Measurements from ENCODE around the gene RHOJ. TPM values are rescaled to one million over a fixed set of nuclear protein-coding genes. Genes with fewer than 3 reads are reported as not detected.

The RHOJ gene
- total and polyA plus RNA-seq, 2 of the 8 experiments (the other 6 are each of a cell fraction or from before 2014, with no cell fraction given), result 0.11 TPM; not detected in 1

GRCh38 chr14:63191211-63191610, 13.0 kb upstream of the RHOJ start:
- Histone ChIP-seq H3K27me3 (replicated peaks in 1 of 4; ENCODE audit: control insufficient read depth in 3 of 4, extremely low read depth in 1 of 4, insufficient read depth in 3 of 4, low read length in 3 of 4) (no peaks in the 10 kb centered on the region), H2AK5ac (ENCODE audit: low read depth, low read length) (no peak overlapping the region), H3K4me3 (ENCODE audit: extremely low read depth in 1 of 4, insufficient read depth in 2 of 4, low read depth in 3 of 4, low read length in 4 of 4) (no peak overlapping the region), H3K9ac (replicated peaks in 1 of 4; ENCODE audit: extremely low read depth in 1 of 4, low read depth in 3 of 4, low read length in 3 of 4) (no peak overlapping the region), H2BK15ac (ENCODE audit: low read length) (no peak overlapping the region), H3K23ac (ENCODE audit: insufficient read length) (no peak overlapping the region), H3K4me1 (replicated peaks in 1 of 4; ENCODE audit: control insufficient read depth in 3 of 4, insufficient read depth in 4 of 4, low read length in 3 of 4) (no peaks in the 10 kb centered on the region), H2AFZ (ENCODE audit: low read length) (no peak overlapping the region), H3K36me3 (ENCODE audit: control insufficient read depth in 2 of 4, insufficient read depth in 4 of 4, low read length in 3 of 4) (no peaks in the 10 kb centered on the region), H3K4ac (replicated peaks; ENCODE audit: insufficient read length, low read depth, low read length) (no peak overlapping the region), H4K5ac (ENCODE audit: insufficient read length, low read depth, low read length) (no peak overlapping the region), H3K23me2 (ENCODE audit: low read depth, low read length) (no peaks in the 10 kb centered on the region), H4K8ac (ENCODE audit: extremely low read depth, insufficient read depth, low read length) (no peak overlapping the region), H3K18ac (ENCODE audit: extremely low read depth, low read length) (no peak overlapping the region), H2BK20ac (ENCODE audit: low read length) (no peak overlapping the region), H4K91ac (replicated peaks; ENCODE audit: insufficient read length, low read length) (no peak overlapping the region), H3K14ac (ENCODE audit: insufficient read length) (no peak overlapping the region), H4K20me1 (replicated peaks in 1 of 2; ENCODE audit: control insufficient read depth in 1 of 2, insufficient read depth in 2 of 2, low read length in 2 of 2) (no peaks in the 10 kb centered on the region), H3K9me3 (ENCODE audit: insufficient read depth in 2 of 2, low read depth in 1 of 2, low read length in 1 of 2) (peaks cover 5 to 9% of the 10 kb centered on the region in 2 experiments; a peak in 1 of 4 replicates), H3K4me2 (ENCODE audit: insufficient read depth in 1 of 2, low read depth in 2 of 2, low read length in 2 of 2) (no peak overlapping the region), H3K27ac (ENCODE audit: low read depth, low read length) (no peak overlapping the region), H2BK120ac (replicated peaks; ENCODE audit: low read depth, low read length) (no peak overlapping the region), H2BK5ac (ENCODE audit: low read depth, low read length) (no peak overlapping the region), H3K56ac (replicated peaks; ENCODE audit: insufficient read length, low read depth, low read length) (no peak overlapping the region), H3K79me1 (ENCODE audit: low read depth, low read length) (no peaks in the 10 kb centered on the region), H2BK12ac (ENCODE audit: low read depth, low read length) (no peak overlapping the region), H3K79me2 (ENCODE audit: control insufficient read depth in 1 of 2, insufficient read depth in 2 of 2, low read length in 2 of 2) (no peaks in the 10 kb centered on the region)
- CTCF ChIA-PET (ENCODE audit: partially characterized antibody), result no interaction called here
- FAIRE-seq, result no peak
- DNase-seq (ENCODE audit: low read depth in 1 of 2, low spot score in 2 of 2), result no peak
- POLR2A ChIA-PET (ENCODE audit: partially characterized antibody), result no interaction called here
- 94% methylated on average over 3 of the region's 3 CpGs; no CpG with 5 or more reads in 1 of the 2 experiments for WGBS, 2 experiments (ENCODE audit: extremely low coverage in 1 of 2, insufficient coverage in 1 of 2, insufficient read length in 1 of 2, insufficient replicate concordance in 2 of 2, low coverage in 1 of 2, low lambda C conversion rate in 2 of 2, missing lambda C conversion rate in 1 of 2)
- TF ChIP-seq CHD1 (IDR thresholded peaks at IDR 0.05; ENCODE audit: low read depth, low read length) (no peak), EGR1 (IDR thresholded peaks at IDR 0.05; ENCODE audit: borderline replicate concordance, low read depth, low read length) (no peak), RFX5 (IDR thresholded peaks at IDR 0.05; ENCODE audit: borderline replicate concordance, low read depth, low read length) (no peak), TEAD4 (IDR thresholded peaks at IDR 0.05; ENCODE audit: low read depth, low read length) (no peak), JUN (IDR thresholded peaks at IDR 0.05; ENCODE audit: low read depth, low read length) (no peak), PHF8 (conservative IDR thresholded peaks at IDR 0.05; ENCODE audit: low read depth, low read length) (no peak), MAFK (IDR thresholded peaks at IDR 0.05; ENCODE audit: low read depth, low read length) (no peak), ZNF274 (IDR thresholded peaks at IDR 0.05; ENCODE audit: borderline replicate concordance, extremely low read depth, low read length) (no peak), GABPA (IDR thresholded peaks at IDR 0.05; ENCODE audit: borderline replicate concordance, insufficient read depth, low read length) (no peak), ASH2L (IDR thresholded peaks at IDR 0.05; ENCODE audit: low read length) (no peak), SIN3A (conservative IDR thresholded peaks at IDR 0.05 in 1 of 2, IDR thresholded peaks at IDR 0.05 in 1 of 2; ENCODE audit: low read depth in 1 of 2, low read length in 2 of 2) (no peak), CBX8 (IDR thresholded peaks at IDR 0.05; ENCODE audit: borderline replicate concordance, low read depth, low read length) (no peak), JUND (IDR thresholded peaks at IDR 0.05; ENCODE audit: low read length) (no peak), TAF1 (IDR thresholded peaks at IDR 0.05; ENCODE audit: low read depth, low read length) (no peak), ATF3 (IDR thresholded peaks at IDR 0.05; ENCODE audit: insufficient read depth, low read depth, low read length) (no peak)

Data from H1 (cell line).